Measurements from ENCODE around the gene FBLN2.
A peak's percentile ranks its signal among the peaks of the same experiment; 100 is the strongest.

FBLN2 gene

GRCh38 chr3:13581485-13582365 lies 32.8 kb downstream of the FBLN2 start:
- DNase-seq (ENCODE audit: low read depth): no peak
- peaks cover 32% of the 10 kb centered on the region for H3K36me3 ChIP-seq (ENCODE audit: control insufficient read depth, insufficient read depth, low read length, severe bottlenecking)
- H3K27me3 ChIP-seq (replicated peaks; ENCODE audit: control insufficient read depth, insufficient read depth, low read length): no peaks in the 10 kb centered on the region
- peak overlapping the region; percentile 22 for H3K9ac ChIP-seq (ENCODE audit: low read length)
- no peaks in the 10 kb centered on the region for H3K9me3 ChIP-seq (ENCODE audit: control insufficient read depth, low read length)
- peaks cover 9% of the 10 kb centered on the region for H3K4me1 ChIP-seq (ENCODE audit: control insufficient read depth, insufficient read depth, low read length)
- no peak overlapping the region for H3K4me3 ChIP-seq (ENCODE audit: low read length)

GRCh38 chr3:13582366-13583250 lies 33.7 kb downstream of the FBLN2 start:
- no peaks in the 10 kb centered on the region for H3K9me3 ChIP-seq (ENCODE audit: control insufficient read depth, low read length)
- no peak for DNase-seq (ENCODE audit: low read depth)
- peaks cover 32% of the 10 kb centered on the region for H3K36me3 ChIP-seq (ENCODE audit: control insufficient read depth, insufficient read depth, low read length, severe bottlenecking)
- no peaks in the 10 kb centered on the region for H3K27me3 ChIP-seq (replicated peaks; ENCODE audit: control insufficient read depth, insufficient read depth, low read length)
- no peak overlapping the region for H3K9ac ChIP-seq (ENCODE audit: low read length)
- H3K4me3 ChIP-seq (ENCODE audit: low read length): no peak overlapping the region
- H3K4me1 ChIP-seq (ENCODE audit: control insufficient read depth, insufficient read depth, low read length): peaks cover 9% of the 10 kb centered on the region

GRCh38 chr3:13583251-13584180 lies 34.6 kb downstream of the FBLN2 start:
- Histone ChIP-seq H3K4me3 (ENCODE audit: low read length) (no peak overlapping the region), H3K9ac (ENCODE audit: low read length) (no peak overlapping the region), H3K27me3 (replicated peaks; ENCODE audit: control insufficient read depth, insufficient read depth, low read length) (no peaks in the 10 kb centered on the region), H3K36me3 (ENCODE audit: control insufficient read depth, insufficient read depth, low read length, severe bottlenecking) (peaks cover 41% of the 10 kb centered on the region), H3K4me1 (ENCODE audit: control insufficient read depth, insufficient read depth, low read length) (peaks cover 14% of the 10 kb centered on the region), H3K9me3 (ENCODE audit: control insufficient read depth, low read length) (no peaks in the 10 kb centered on the region)
- DNase-seq (ENCODE audit: low read depth): no peak

- no peak for DNase-seq (ENCODE audit: low read depth)
- H3K27me3 ChIP-seq (replicated peaks; ENCODE audit: control insufficient read depth, insufficient read depth, low read length): no peaks in the 10 kb centered on the region
- no peak overlapping the region for H3K9ac ChIP-seq (ENCODE audit: low read length)
- no peak overlapping the region for H3K4me3 ChIP-seq (ENCODE audit: low read length)
- peaks cover 22% of the 10 kb centered on the region for H3K4me1 ChIP-seq (ENCODE audit: control insufficient read depth, insufficient read depth, low read length)
- H3K36me3 ChIP-seq (ENCODE audit: control insufficient read depth, insufficient read depth, low read length, severe bottlenecking): peaks cover 44% of the 10 kb centered on the region
- H3K9me3 ChIP-seq (ENCODE audit: control insufficient read depth, low read length): no peaks in the 10 kb centered on the region
These were observed 35.5 kb downstream of the FBLN2 start for GRCh38 chr3:13584427-13584891.

GRCh38 chr3:13584901-13585300 lies 36.0 kb downstream of the FBLN2 start:
- Histone ChIP-seq H3K4me3 (ENCODE audit: low read length) (no peak overlapping the region), H3K9ac (ENCODE audit: low read length) (no peak overlapping the region), H3K9me3 (ENCODE audit: control insufficient read depth, low read length) (no peaks in the 10 kb centered on the region), H3K36me3 (ENCODE audit: control insufficient read depth, insufficient read depth, low read length, severe bottlenecking) (peaks cover 44% of the 10 kb centered on the region), H3K4me1 (ENCODE audit: control insufficient read depth, insufficient read depth, low read length) (peaks cover 22% of the 10 kb centered on the region), H3K27me3 (replicated peaks; ENCODE audit: control insufficient read depth, insufficient read depth, low read length) (no peaks in the 10 kb centered on the region)
- DNase-seq (ENCODE audit: low read depth): no peak

GRCh38 chr3:13587442-13587841 lies 38.5 kb downstream of the FBLN2 start:
- Histone ChIP-seq H3K36me3 (ENCODE audit: control insufficient read depth, insufficient read depth, low read length, severe bottlenecking) (peaks cover 51% of the 10 kb centered on the region), H3K27me3 (replicated peaks; ENCODE audit: control insufficient read depth, insufficient read depth, low read length) (no peaks in the 10 kb centered on the region), H3K9ac (ENCODE audit: low read length) (no peak overlapping the region), H3K4me1 (ENCODE audit: control insufficient read depth, insufficient read depth, low read length) (peaks cover 29% of the 10 kb centered on the region), H3K4me3 (ENCODE audit: low read length) (no peak overlapping the region), H3K9me3 (ENCODE audit: control insufficient read depth, low read length) (no peaks in the 10 kb centered on the region)
- DNase-seq (ENCODE audit: low read depth): no peak

- Histone ChIP-seq H3K9me3 (ENCODE audit: control insufficient read depth, low read length) (no peaks in the 10 kb centered on the region), H3K9ac (ENCODE audit: low read length) (no peak overlapping the region), H3K4me1 (ENCODE audit: control insufficient read depth, insufficient read depth, low read length) (peaks cover 34% of the 10 kb centered on the region), H3K27me3 (replicated peaks; ENCODE audit: control insufficient read depth, insufficient read depth, low read length) (no peaks in the 10 kb centered on the region), H3K36me3 (ENCODE audit: control insufficient read depth, insufficient read depth, low read length, severe bottlenecking) (peaks cover 50% of the 10 kb centered on the region), H3K4me3 (ENCODE audit: low read length) (no peak overlapping the region)
- DNase-seq (ENCODE audit: low read depth): no peak
These were observed 39.3 kb downstream of the FBLN2 start for GRCh38 chr3:13588221-13588701.

- H3K4me3 ChIP-seq (ENCODE audit: low read length): no peak overlapping the region
- no peaks in the 10 kb centered on the region for H3K27me3 ChIP-seq (replicated peaks; ENCODE audit: control insufficient read depth, insufficient read depth, low read length)
- no peaks in the 10 kb centered on the region for H3K9me3 ChIP-seq (ENCODE audit: control insufficient read depth, low read length)
- H3K9ac ChIP-seq (ENCODE audit: low read length): no peak overlapping the region
- peaks cover 36% of the 10 kb centered on the region for H3K4me1 ChIP-seq (ENCODE audit: control insufficient read depth, insufficient read depth, low read length)
- DNase-seq (ENCODE audit: low read depth): peak; percentile 48
- H3K36me3 ChIP-seq (ENCODE audit: control insufficient read depth, insufficient read depth, low read length, severe bottlenecking): peaks cover 52% of the 10 kb centered on the region
These were observed 40.1 kb downstream of the FBLN2 start for GRCh38 chr3:13588993-13589392.

GRCh38 chr3:13590841-13591520 lies 42.1 kb downstream of the FBLN2 start:
- H3K4me1 ChIP-seq (ENCODE audit: control insufficient read depth, insufficient read depth, low read length): peaks cover 39% of the 10 kb centered on the region
- peaks cover 50% of the 10 kb centered on the region for H3K36me3 ChIP-seq (ENCODE audit: control insufficient read depth, insufficient read depth, low read length, severe bottlenecking)
- H3K9me3 ChIP-seq (ENCODE audit: control insufficient read depth, low read length): no peaks in the 10 kb centered on the region
- no peak overlapping the region for H3K4me3 ChIP-seq (ENCODE audit: low read length)
- DNase-seq (ENCODE audit: low read depth): no peak
- no peak overlapping the region for H3K9ac ChIP-seq (ENCODE audit: low read length)
- no peaks in the 10 kb centered on the region for H3K27me3 ChIP-seq (replicated peaks; ENCODE audit: control insufficient read depth, insufficient read depth, low read length)

GRCh38 chr3:13593615-13594014 lies 44.7 kb downstream of the FBLN2 start:
- no peaks in the 10 kb centered on the region for H3K9me3 ChIP-seq (ENCODE audit: control insufficient read depth, low read length)
- no peak overlapping the region for H3K9ac ChIP-seq (ENCODE audit: low read length)
- H3K4me3 ChIP-seq (ENCODE audit: low read length): no peak overlapping the region
- DNase-seq (ENCODE audit: low read depth): no peak
- H3K36me3 ChIP-seq (ENCODE audit: control insufficient read depth, insufficient read depth, low read length, severe bottlenecking): peaks cover 59% of the 10 kb centered on the region
- no peaks in the 10 kb centered on the region for H3K27me3 ChIP-seq (replicated peaks; ENCODE audit: control insufficient read depth, insufficient read depth, low read length)
- H3K4me1 ChIP-seq (ENCODE audit: control insufficient read depth, insufficient read depth, low read length): peaks cover 48% of the 10 kb centered on the region

Measured in adipocyte (in vitro differentiated cells).